LNCaP clone FGC (cell line): ENCODE measurements around the gene PRKN.

Experiments
- DNase-seq: peaks from one replicate; pipeline ENCODE4 v3.0.0-alpha.2; 2011; ENCODE audit warnings: low read depth
- H3K4me3 ChIP-seq: 2 replicates; pipeline ENCODE4 v1.5.1; 2011; ENCODE audit warnings: mild to moderate bottlenecking, low read depth, low read length, control low read depth
- TF ChIP-seq, protein P1 (sequence below): IDR thresholded peaks from 2 replicates; pipeline ENCODE4 v1.5.1; 2012; ENCODE audit warnings: mild to moderate bottlenecking; ENCODE audit not compliant: control insufficient read depth, insufficient read depth; ENCODE audit errors: extremely low read depth

PRKN gene

DNA sequence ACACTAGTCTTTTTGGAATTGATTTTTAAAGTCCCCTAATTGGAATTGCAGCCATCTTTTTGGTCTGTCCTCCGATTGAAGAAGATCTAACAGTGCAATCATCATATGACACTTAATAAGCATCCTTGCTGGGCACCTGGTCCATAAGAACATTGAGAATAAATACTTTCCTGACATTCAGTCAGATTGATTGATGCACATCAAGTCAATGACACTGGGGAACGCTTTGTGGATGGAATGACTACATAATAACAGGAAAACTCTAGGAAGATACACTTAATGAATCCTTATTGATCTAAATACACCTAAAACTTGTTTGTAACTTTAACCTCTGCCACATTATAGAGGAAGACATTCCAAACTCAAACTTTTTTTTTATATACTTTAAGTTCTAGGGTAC lies 255.7 kb downstream of the PRKN start:
- TF ChIP-seq, protein P1, sequence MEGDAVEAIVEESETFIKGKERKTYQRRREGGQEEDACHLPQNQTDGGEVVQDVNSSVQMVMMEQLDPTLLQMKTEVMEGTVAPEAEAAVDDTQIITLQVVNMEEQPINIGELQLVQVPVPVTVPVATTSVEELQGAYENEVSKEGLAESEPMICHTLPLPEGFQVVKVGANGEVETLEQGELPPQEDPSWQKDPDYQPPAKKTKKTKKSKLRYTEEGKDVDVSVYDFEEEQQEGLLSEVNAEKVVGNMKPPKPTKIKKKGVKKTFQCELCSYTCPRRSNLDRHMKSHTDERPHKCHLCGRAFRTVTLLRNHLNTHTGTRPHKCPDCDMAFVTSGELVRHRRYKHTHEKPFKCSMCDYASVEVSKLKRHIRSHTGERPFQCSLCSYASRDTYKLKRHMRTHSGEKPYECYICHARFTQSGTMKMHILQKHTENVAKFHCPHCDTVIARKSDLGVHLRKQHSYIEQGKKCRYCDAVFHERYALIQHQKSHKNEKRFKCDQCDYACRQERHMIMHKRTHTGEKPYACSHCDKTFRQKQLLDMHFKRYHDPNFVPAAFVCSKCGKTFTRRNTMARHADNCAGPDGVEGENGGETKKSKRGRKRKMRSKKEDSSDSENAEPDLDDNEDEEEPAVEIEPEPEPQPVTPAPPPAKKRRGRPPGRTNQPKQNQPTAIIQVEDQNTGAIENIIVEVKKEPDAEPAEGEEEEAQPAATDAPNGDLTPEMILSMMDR, result no peak
- no peak overlapping the region for H3K4me3 ChIP-seq
- no peak for DNase-seq

GRCh38 chr6:162468326-162468725 lies 259.2 kb downstream of the PRKN start:
- DNase-seq, result no peak
- TF ChIP-seq, protein P1, result no peak
- H3K4me3 ChIP-seq, result no peak overlapping the region

- TF ChIP-seq, protein P1, result no peak
- DNase-seq, result no peak
- H3K4me3 ChIP-seq, result no peak overlapping the region
Measured at GRCh38 chr6:162467679-162468078, 259.9 kb downstream of the PRKN start.

DNA sequence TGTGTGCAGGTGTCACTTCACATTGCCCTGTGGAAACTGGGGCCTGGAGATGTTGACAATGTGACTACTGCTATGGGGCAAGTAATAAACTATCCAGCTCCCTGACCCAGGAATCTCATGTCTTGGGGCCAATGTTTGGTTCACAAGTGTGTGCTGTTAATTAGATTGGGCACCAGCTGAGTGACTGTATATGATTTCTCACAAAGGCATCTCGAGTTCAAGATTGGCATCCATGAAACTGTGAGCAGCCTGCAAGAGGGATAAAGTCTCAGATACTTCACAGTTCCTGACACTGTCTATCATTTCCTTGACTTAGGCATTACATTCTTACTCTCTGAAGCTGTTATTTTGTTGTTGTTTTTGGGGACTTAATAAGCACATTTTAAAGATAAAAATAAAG lies 264.0 kb downstream of the PRKN start:
- TF ChIP-seq, protein P1, result no peak
- H3K4me3 ChIP-seq, result no peak overlapping the region
- no peak for DNase-seq

DNA sequence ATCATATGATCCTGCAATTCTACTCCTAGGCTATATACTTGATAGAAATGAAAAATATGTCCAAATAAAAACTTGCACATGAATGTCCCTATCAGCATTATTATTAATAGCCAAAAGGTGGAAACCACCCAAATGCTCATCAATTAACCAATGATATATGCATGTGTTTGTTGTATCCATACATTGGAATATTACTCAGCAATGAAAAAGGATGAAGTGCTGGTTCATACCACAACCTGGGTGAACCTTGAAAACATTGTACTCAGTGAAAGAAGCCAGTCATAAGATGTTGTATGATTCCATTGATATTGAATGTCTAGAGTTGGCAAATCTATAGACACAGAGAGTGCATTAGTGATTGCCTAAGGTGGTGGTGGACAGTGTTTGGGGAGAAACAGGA lies 267.6 kb downstream of the PRKN start:
- no peak overlapping the region for H3K4me3 ChIP-seq
- no peak for DNase-seq
- TF ChIP-seq, protein P1, result no peak

GRCh38 chr6:162450358-162450757 lies 277.2 kb downstream of the PRKN start:
- no peak for DNase-seq
- TF ChIP-seq, protein P1, result no peak
- no peak overlapping the region for H3K4me3 ChIP-seq

DNA sequence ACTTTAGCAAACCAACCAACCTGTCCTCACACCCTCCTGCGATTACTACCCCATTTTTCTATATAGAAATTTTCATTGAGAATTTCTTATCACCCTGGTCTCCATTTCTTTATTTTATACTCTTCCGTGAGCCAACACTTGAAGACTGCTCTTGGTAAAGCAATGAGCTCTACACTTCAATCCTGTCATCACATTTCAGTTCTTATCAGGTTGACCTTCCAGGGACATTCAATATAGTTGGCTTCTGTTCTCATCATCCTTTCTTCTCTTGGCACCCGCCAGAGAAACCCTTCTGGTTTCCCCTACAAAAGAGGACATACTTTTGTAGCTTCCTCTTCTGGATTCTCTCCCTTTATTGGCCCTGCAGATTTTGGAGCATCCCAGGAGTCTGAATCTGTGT lies 279.3 kb downstream of the PRKN start:
- TF ChIP-seq, protein P1, result no peak
- H3K4me3 ChIP-seq, result no peak overlapping the region
- DNase-seq, result no peak
